ENCODE measurements around the gene BECN2.

DNA sequence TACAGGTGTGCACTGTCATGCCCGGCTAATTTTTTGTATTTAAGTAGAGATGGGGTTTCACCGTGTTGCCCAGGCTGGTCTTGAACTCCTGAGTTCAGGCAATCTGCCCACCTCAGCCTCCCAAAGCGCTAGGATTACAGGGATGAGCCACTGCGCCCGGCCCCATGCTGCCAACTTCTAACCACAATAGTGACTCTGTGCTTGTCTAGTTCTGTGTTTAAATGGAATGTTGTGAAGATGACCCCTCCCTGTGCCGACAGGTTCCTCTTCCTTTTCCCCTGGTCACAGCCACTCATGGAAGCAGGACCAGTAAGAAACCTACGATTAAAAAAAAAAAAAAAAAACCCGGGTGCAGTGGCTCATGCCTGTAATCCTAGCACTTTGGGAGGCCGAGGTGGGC lies 36.6 kb downstream of the BECN2 start:
- no peak for TF ChIP-seq EZH2 (IDR thresholded peaks at IDR 0.05; ENCODE audit: borderline replicate concordance, low read depth, low read length, severe bottlenecking)
- TF ChIP-seq, protein P1, sequence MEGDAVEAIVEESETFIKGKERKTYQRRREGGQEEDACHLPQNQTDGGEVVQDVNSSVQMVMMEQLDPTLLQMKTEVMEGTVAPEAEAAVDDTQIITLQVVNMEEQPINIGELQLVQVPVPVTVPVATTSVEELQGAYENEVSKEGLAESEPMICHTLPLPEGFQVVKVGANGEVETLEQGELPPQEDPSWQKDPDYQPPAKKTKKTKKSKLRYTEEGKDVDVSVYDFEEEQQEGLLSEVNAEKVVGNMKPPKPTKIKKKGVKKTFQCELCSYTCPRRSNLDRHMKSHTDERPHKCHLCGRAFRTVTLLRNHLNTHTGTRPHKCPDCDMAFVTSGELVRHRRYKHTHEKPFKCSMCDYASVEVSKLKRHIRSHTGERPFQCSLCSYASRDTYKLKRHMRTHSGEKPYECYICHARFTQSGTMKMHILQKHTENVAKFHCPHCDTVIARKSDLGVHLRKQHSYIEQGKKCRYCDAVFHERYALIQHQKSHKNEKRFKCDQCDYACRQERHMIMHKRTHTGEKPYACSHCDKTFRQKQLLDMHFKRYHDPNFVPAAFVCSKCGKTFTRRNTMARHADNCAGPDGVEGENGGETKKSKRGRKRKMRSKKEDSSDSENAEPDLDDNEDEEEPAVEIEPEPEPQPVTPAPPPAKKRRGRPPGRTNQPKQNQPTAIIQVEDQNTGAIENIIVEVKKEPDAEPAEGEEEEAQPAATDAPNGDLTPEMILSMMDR (IDR thresholded peaks at IDR 0.05; ENCODE audit: borderline replicate concordance, extremely low read depth, low read length, poor library complexity, severe bottlenecking) = no peak
